GM21381 (cell line): ENCODE results near the gene PCMT1.
"Not testable (repeated sequence)": the region's sequence is repeated elsewhere in the genome, so short reads cannot be mapped to it uniquely, and the experiment has no call there.

Source experiments
- ATAC-seq: cut with Tn5 transposase; IDR thresholded peaks from one replicate; pipeline ENCODE4 v1.9.1; 2021; ENCODE audit warnings: mild to moderate bottlenecking, moderate library complexity; ENCODE audit not compliant: unreplicated experiment

PCMT1 gene

DNA sequence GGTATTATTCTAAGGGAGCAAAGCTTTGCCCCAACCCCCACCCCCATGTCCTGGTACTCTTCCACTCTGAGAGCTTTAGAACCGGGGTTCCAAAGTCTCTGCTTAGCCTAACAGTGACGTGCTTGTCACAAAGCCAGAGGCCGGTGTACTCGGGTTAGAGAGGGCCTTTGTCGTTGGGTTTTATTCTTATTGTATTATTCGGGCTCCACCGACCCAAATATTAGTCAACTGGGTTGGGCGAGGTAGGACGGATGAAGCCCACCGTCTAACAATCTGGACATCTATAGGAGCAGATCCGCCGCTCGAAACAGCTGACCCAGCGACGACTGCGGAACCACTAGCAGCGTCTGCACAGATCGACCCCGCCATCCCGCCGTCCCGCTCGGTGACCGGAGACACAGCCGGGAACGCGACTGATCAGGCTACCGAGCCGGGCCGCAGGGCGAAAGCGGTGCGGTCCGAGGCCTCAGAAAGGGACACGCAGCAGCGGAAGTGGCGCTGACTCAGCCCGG lies 403 bp upstream of the PCMT1 start:
- not testable (repeated sequence) for ATAC-seq

DNA sequence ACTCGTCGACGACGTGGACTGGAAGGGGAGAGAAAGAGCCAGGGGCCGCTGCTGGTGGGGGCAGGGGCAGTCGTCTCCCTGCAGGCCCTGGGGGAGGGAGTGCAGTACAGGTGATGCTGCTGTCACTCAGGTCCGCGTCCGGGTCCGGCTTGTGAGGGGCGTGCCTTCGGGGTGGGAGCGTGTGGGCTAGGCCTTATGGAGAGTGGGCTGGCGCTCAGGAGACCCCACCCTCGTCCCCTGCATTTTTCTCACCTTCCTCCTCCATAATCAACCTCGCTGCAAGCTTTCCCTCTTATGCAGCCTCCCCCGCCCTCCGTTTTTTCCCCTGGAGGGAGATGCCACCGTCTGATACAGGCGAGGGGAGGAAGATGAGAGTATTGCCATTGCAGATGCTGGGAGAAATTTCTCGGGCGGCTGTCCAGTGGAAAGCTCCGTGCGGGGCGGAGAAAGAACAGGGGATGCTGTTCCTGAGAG lies 632 bp downstream of the PCMT1 start:
- ATAC-seq: peak; percentile 35

GRCh38 chr6:149751239-149751638 lies 1.7 kb downstream of the PCMT1 start:
- no peak for ATAC-seq

DNA sequence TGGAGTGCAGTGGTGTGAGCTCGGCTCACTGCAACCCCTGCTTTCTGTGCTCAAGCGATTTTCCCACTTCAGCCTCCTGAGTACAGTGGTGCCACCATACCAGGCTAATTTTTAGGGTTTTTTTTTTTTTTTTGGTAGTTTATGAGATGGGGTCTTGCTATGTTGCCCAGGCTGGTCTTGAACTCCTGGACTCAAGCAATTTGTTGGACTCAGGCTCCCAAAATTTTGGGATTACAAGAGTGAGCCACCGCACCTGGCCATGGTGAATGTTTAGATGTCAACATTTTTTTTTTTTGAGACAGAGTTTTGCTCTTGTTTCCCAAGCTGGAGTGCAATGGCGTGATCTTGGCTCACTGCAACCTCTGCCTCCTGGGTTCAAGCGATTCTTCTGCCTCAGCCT lies 2.4 kb downstream of the PCMT1 start:
- ATAC-seq: not testable (repeated sequence)

DNA sequence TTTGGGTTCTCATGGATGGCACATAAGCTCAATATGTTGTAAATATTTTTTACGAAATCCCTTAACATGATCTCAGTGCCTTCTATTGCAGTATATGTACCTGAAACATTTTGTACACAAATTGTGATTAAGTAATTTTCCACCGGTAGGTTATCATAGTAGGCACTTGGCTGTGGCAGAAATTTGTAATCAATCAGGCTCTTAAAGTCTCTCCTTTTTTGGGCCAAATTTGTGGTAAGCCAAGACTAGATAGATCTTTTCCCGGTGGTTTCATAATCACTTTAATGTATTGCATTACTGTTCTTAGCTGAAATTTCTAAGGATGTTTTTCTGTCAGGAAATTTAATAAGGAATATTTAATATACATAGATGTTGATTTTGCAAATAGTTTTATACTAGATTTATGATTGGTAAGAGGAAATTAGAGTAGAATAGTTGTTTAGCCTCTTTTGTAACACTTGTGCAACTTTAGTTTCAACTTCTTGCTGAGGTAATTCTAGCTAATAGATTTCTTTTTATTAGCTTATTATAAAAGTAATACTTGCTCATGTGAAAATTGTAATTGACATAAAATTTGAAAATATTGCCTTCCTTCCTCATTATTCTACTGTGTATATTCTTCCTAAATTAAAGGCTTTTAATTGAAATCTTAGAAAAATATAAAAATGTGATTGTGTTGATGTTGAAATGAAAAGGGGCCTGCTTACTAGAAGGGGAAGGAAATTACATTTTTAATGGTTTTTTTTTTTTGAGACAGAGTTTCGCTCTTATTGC lies 3.2 kb downstream of the PCMT1 start:
- ATAC-seq: no peak

DNA sequence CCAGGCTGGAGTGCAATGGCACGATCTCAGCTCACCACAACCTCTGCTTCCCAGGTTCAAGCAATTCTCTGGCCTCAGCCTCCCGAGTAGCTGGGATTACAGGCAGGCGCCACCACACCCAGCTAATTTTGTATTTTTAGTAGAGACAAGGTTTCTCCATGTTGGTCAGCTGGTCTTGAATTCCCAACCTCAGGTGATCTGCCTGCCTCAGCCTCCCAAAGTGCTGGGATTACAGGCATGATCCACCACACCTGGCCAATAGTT lies 3.8 kb downstream of the PCMT1 start:
- ATAC-seq: not testable (repeated sequence)

- no peak for ATAC-seq
These were observed 5.0 kb downstream of the PCMT1 start for GRCh38 chr6:149754548-149754947.

DNA sequence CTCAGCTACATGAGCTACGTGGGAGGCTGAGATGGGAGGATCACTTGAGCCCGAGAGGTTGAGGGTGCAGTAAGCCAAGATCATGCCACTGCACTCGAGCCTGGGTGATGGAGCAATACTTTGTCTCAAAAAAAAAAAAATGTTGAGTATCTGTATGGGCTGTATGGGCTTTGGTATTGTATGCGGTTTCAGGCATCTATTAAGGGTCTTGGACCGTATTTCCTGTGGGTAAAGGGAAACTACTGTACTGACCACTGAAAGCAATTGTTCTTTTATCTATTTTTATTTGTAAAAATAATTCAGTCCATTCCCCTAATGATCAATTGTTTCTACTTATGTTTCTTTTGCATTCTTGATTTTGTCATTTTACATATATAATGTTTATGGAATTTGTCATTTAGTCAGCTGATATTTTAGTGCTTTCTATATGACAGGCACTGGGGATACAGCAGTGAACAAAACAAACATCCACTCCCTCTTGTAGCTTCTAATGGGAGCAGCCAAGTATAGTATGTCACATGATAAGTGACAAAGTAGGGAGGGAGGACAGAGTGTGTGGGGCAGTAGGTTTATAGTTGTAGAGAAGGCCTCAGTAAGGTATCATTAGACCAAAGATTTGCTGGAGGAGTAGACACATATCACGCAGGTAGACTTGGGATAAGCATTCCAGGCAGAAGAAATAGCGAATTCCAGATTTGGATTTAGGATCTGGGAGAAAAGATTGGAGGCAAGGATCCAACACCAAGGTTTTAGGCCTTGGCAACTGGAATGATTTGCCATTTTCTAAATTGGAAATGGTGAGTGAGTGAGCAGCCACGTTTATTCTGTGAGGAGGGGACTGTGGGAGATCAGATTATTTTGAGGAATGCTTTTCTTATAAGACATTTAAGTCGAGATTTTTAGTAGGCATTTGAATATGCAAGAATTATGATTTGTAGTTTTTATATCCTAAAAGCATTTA lies 6.0 kb downstream of the PCMT1 start:
- peak; percentile 88 for ATAC-seq

DNA sequence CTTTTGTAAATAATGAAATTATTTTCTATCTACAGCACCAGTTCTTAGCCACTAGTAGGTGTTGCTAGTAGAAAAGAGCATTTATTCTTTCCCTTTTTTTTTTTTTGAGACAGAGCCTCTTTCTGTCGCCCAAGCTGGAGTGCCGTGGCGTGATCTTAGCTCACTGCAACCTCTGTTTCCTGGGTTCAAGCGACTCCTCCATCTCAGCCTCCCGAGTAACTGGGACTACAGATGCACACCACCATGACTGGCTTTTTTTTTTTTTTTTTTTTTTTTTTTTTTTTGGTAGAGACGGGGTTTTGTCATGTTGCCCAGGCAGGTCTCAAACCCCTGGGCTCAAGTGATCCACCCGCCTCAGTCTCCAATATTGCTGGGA lies 6.7 kb downstream of the PCMT1 start:
- no peak for ATAC-seq

- peak; percentile 97 for ATAC-seq
These were observed 11.9 kb downstream of the PCMT1 start for GRCh38 chr6:149761438-149761837.

DNA sequence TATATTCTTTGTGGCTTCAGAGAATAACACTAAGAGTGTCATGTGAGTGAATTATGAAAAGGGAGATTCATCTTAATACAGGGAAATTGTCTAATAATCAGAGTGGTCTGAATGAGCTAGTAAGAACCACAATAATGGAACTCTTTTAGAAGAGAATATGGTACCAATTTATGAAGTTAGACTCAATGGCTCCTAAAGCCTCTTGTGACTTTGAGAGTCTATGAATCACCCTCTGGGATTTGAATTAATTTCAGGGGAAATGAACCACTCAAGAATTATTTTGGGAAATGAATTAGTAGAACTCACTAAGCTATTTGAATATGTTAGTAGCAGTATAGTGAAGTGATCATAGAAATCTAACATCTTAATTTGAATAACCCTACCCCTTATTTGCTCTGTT lies 14.3 kb downstream of the PCMT1 start:
- no peak for ATAC-seq

GRCh38 chr6:149766156-149766769 lies 16.7 kb downstream of the PCMT1 start:
- no peak for ATAC-seq

DNA sequence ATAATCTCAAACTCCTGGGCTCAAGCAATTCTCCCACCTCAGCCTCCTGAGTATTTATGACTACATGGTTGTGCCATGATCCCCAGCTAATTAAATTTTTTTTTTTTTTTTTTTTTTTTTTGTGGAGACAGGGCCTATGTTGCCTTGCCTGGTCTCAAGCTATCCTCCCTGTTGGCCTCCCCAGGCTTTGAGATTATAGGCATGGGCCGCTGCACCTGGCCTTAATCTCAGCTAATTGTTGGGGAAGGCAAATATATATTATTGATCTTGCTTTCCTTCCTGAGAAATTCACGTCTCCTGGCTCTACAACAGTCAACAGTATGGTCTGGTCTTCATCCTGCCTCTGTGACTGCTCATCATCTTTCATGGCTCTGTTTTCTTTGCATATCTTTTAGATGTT lies 20.1 kb downstream of the PCMT1 start:
- ATAC-seq: no peak

DNA sequence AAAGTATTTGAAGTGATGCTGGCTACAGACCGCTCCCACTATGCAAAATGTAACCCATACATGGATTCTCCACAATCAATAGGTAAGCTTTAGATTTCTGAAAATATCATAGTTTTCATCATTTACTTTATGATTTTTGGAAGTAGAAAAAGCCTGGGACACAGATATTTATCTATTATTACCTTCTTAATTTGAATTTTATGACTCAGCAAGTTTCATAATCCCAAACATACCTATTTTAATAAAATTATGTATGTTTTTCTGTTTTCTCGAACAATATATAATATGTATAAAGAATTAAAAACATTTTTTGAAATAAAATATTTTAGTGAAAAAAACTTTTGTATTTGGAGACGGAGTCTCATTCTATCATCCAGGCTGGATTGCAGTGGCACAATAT lies 21.6 kb downstream of the PCMT1 start:
- ATAC-seq: no peak

DNA sequence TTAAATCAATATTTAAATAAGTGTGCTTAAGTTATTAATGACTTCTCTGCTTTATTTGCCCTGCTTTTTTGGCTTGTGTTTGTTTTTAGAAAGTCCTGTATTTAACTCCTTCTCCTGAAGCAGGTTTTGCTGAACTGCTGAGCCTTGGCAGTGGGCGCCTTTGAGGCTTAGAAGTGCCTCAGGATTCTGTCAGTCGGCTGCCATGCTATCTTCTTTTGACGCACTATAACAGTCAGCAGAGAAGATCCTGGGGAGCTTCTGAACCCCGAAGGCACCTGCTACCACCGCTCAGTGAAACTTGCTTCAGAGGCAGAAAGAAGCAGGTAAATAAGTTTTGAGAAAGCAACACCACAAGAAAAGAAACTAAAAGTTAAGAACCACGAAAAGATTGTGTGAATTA lies 22.4 kb downstream of the PCMT1 start:
- ATAC-seq: no peak

- no peak for ATAC-seq
These were observed 28.1 kb downstream of the PCMT1 start for GRCh38 chr6:149777624-149778023.

- no peak for ATAC-seq
These were observed 30.1 kb downstream of the PCMT1 start for GRCh38 chr6:149779644-149779963.

- ATAC-seq: no peak
These were observed 32.2 kb downstream of the PCMT1 start for GRCh38 chr6:149781715-149782114.

DNA sequence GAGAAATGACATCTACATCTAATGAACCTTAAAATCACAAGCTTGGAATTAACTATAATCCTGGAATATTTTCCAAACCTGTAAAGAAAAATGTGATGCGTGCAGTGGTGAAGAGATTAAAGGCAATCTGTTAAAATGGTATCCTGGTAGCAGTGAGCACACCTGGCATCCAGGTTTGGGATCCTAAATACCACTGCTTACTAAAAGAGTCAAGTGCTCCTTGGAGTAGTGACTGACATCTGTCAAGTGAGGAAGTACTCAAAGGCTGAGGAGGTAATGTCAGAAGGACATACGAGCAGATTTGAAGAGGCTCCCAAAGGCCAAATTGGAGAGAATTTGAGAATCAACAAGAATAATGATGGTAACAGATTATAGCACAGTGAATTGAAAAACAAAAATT lies 32.8 kb downstream of the PCMT1 start:
- no peak for ATAC-seq

- ATAC-seq: no peak
These were observed 34.0 kb downstream of the PCMT1 start for GRCh38 chr6:149783551-149783950.

GRCh38 chr6:149806127-149806526 lies 56.6 kb downstream of the PCMT1 start:
- ATAC-seq: no peak

- no peak for ATAC-seq
These were observed 60.3 kb downstream of the PCMT1 start for GRCh38 chr6:149809798-149810197.
